ENCODE results near the gene PCDHGB2. TPM values are rescaled to one million over a fixed set of nuclear protein-coding genes. Genes with fewer than 3 reads are reported as not detected.
"Not testable (repeated sequence)": the region's sequence is repeated elsewhere in the genome, so short reads cannot be mapped to it uniquely, and the experiment has no call there.

PCDHGB2 gene
- total and polyA plus RNA-seq, 8 donors: 2.3 to 5.4 (median 4.6) TPM

- Histone ChIP-seq H3K4me3 (no peak overlapping the region), H3K27ac (no peak overlapping the region), H3K36me3 (no peaks in the 10 kb centered on the region), H3K4me1 (no peaks in the 10 kb centered on the region), H3K9me3 (peaks cover 0 to 92% of the 10 kb centered on the region in 2 donors), H3K27me3 (peaks cover 5 to 90% of the 10 kb centered on the region in 2 donors)
- DNase-seq: no peak
- no peak for TF ChIP-seq CTCF (IDR thresholded peaks at IDR 0.05)
- no peak for ATAC-seq
- intact Hi-C loops (cut with DNase I): no loop called here
Observed at GRCh38 chr5:141388661-141389060, 28.9 kb downstream of the PCDHGB2 start.

GRCh38 chr5:141389153-141390042, 29.6 kb downstream of the PCDHGB2 start:
- no peak for ATAC-seq
- no peak for TF ChIP-seq CTCF (IDR thresholded peaks at IDR 0.05)
- intact Hi-C loops (cut with DNase I): loop anchor here in 1 of 2 donors (5.0 kb wide), 1 partner anchor 43 kb away; the partner anchor contains the start of gene PCDHGA12
- no peak for DNase-seq
- Histone ChIP-seq H3K9me3 (peaks cover 0 to 91% of the 10 kb centered on the region in 2 donors), H3K27me3 (peaks cover 5 to 90% of the 10 kb centered on the region in 2 donors), H3K27ac (no peak overlapping the region), H3K4me3 (no peak overlapping the region), H3K36me3 (no peaks in the 10 kb centered on the region), H3K4me1 (no peaks in the 10 kb centered on the region)

GRCh38 chr5:141392429-141393198, 32.8 kb downstream of the PCDHGB2 start, which contains the start of gene PCDHGA8:
Gene PCDHGA8, plus strand, starts transcription at chr5:141392633. Its CDS starts 181 bp downstream, at chr5:141392814.
- peaks cover 5 to 89% of the 10 kb centered on the region in 2 donors for H3K27me3 ChIP-seq
- DNase-seq (no peak), ATAC-seq (no peak)
- H3K36me3 ChIP-seq: no peaks in the 10 kb centered on the region
- intact Hi-C loops (cut with DNase I): loop anchor here in 1 of 2 donors (5.0 kb wide), 1 partner anchor 40 kb away; the partner anchor contains the start of gene PCDHGA12
- H3K4me1 ChIP-seq: no peaks in the 10 kb centered on the region
- no peak within 1 kb of the TSS for H3K27ac ChIP-seq
- no peak within 1 kb of the TSS for H3K4me3 ChIP-seq
- H3K9me3 ChIP-seq: peaks cover 0 to 73% of the 10 kb centered on the region in 2 donors
- no peak for TF ChIP-seq CTCF (IDR thresholded peaks at IDR 0.05)

GRCh38 chr5:141393267-141393666, 33.5 kb downstream of the PCDHGB2 start:
- Histone ChIP-seq H3K9me3 (peaks cover 0 to 74% of the 10 kb centered on the region in 2 donors), H3K4me3 (no peak overlapping the region), H3K36me3 (no peaks in the 10 kb centered on the region), H3K27me3 (peaks cover 5 to 89% of the 10 kb centered on the region in 2 donors), H3K4me1 (no peaks in the 10 kb centered on the region), H3K27ac (no peak overlapping the region)
- intact Hi-C loops (cut with DNase I): loop anchor here in 1 of 2 donors (5.0 kb wide), 1 partner anchor 39 kb away; the partner anchor contains the start of gene PCDHGA12
- no peak for TF ChIP-seq CTCF (IDR thresholded peaks at IDR 0.05)
- no peak for ATAC-seq
- DNase-seq: no peak

- intact Hi-C loops (cut with DNase I): loop anchor here in 1 of 2 donors (5.0 kb wide), 1 partner anchor 38 kb away; the partner anchor contains the start of gene PCDHGA12
- Histone ChIP-seq H3K9me3 (peaks cover 0 to 73% of the 10 kb centered on the region in 2 donors), H3K27me3 (peaks cover 16 to 89% of the 10 kb centered on the region in 2 donors)
- H3K4me3 ChIP-seq, DNase-seq, H3K36me3 ChIP-seq, H3K4me1 ChIP-seq, ATAC-seq, H3K27ac ChIP-seq: not testable (repeated sequence)
Observed at GRCh38 chr5:141394401-141395187, 34.8 kb downstream of the PCDHGB2 start.

Measured in left lung (tissue), 10 donors.